Ovary (tissue), 9 donors: ENCODE data around the gene MAP2K5. TPM values are rescaled to one million over a fixed set of nuclear protein-coding genes. Genes with fewer than 3 reads are reported as not detected.

Experiments used
- DNase-seq, 5 donors: peaks; one replicate each; pipeline ENCODE4 v3.0.0-alpha.2; 2019 to 2020
- H3K27ac ChIP-seq, 2 donors: fragments of 200-600 bp; one replicate each; pipeline versions ENCODE4 v1.5.1 to v1.8.0; 2019 to 2022
- H3K27me3 ChIP-seq: fragments of 200-600 bp; one replicate; pipeline ENCODE4 v1.8.0; 2022
- H3K36me3 ChIP-seq: fragments of 200-600 bp; sonication (generic); one replicate; pipeline ENCODE4 v1.5.1; 2019
- H3K4me1 ChIP-seq: one replicate; pipeline ENCODE4 v1.8.1; 2013; ENCODE audit warnings: mild to moderate bottlenecking, moderate library complexity; ENCODE audit not compliant: insufficient read depth
- H3K4me3 ChIP-seq: fragments of 200-600 bp; sonication (generic); one replicate; pipeline ENCODE4 v1.5.1; 2017
- H3K9me3 ChIP-seq, 2 donors: fragments of 200-600 bp in 1 of 2; sonication (generic) in 1 of 2; one replicate each; pipeline versions ENCODE4 v1.5.1 to v1.8.1; 2013 to 2019; ENCODE audit warnings: mild to moderate bottlenecking in 1 of 2, moderate library complexity in 1 of 2
- EP300 ChIP-seq: sonication (generic); formaldehyde crosslinking; IDR thresholded peaks from one replicate; pipeline ENCODE4 v1.6.1; 2017; ENCODE audit warnings: antibody characterized with exemption
- POLR2A ChIP-seq: fragments of 450-650 bp; IDR thresholded peaks from one replicate; pipeline ENCODE4 v1.6.1; 2017; ENCODE audit warnings: antibody characterized with exemption, mild to moderate bottlenecking, moderate library complexity
- WGBS, 3 donors: extraction: QIAGEN DNeasy Blood & Tissue Kit in 1 of 3; methylation state at CpG; one replicate each; pipeline versions ENCODE4 v1.1.5 to v1.1.7; 2013 to 2017; 5-methylcytosine and 5-hydroxymethylcytosine counted together
- intact Hi-C, 4 donors: fragments of 100-400 bp; cut with DNase I; formaldehyde crosslinking; loops; one replicate each; pipeline versions ENCODE4 v1.11.0 to v1.15.1; 2022 to 2023
- polyA plus RNA-seq, 2 donors: library from polyadenylated mRNA; stranded (reverse); fragments of 200-250 nt in 1 of 2; fragments of 350-450 nt in 1 of 2; fragmentation: Illumina TruSeq in 1 of 2; extraction: RNeasy Lipid Tissue Mini Kit (QIAGEN cat#74804) in 1 of 2; gene quantifications; one replicate each; pipeline ENCODE4 v1.2.3, GENCODE V29; 2013 to 2014
- total RNA-seq, 7 donors: library from RNA; depleted of rRNA in 2 of 7; stranded (reverse); fragments of >200 nt in 2 of 7; fragmentation: NEBNext Ultra II Directional in 3 of 7; extraction: Animal tissue kit (Norgen Biotek cat#: 25700) in 3 of 7; gene quantifications; one replicate each; pipeline versions ENCODE4 v1.1.0 to v1.2.4, GENCODE V29; 2016 to 2023
- TF ChIP-seq, protein P1 (sequence below), 3 donors: fragments of 450-650 bp in 2 of 3; fragments of 200-600 bp in 1 of 3; IDR thresholded peaks; one replicate each; pipeline versions ENCODE4 v1.5.1 to v1.8.0; 2016 to 2022; ENCODE audit warnings: antibody characterized with exemption in 3 of 3, mild to moderate bottlenecking in 1 of 3
- donor health status: DM: no; HTN: no; CAD: no; lungs with moderate emphysema.
- donor health status: DM: no; HTN: no; CAD: no.
- donor health status: Bipolar disorder and iron deficiency.
- donor health status: DM: yes; HTN: yes; CAD: no.
- donor health status: DM: no; HTN: no; CAD: no.
- donor health status: DM: yes; HTN: yes; CAD: no.

Gene MAP2K5
- total and polyA plus RNA-seq, 9 donors, result 4.0 to 39.8 (median 23.2) TPM

- intact Hi-C loops, result no loop called here
- no peak overlapping the region for H3K4me3 ChIP-seq
- no peaks in the 10 kb centered on the region for H3K4me1 ChIP-seq
- H3K36me3 ChIP-seq, result no peaks in the 10 kb centered on the region
- TF ChIP-seq, protein P1, sequence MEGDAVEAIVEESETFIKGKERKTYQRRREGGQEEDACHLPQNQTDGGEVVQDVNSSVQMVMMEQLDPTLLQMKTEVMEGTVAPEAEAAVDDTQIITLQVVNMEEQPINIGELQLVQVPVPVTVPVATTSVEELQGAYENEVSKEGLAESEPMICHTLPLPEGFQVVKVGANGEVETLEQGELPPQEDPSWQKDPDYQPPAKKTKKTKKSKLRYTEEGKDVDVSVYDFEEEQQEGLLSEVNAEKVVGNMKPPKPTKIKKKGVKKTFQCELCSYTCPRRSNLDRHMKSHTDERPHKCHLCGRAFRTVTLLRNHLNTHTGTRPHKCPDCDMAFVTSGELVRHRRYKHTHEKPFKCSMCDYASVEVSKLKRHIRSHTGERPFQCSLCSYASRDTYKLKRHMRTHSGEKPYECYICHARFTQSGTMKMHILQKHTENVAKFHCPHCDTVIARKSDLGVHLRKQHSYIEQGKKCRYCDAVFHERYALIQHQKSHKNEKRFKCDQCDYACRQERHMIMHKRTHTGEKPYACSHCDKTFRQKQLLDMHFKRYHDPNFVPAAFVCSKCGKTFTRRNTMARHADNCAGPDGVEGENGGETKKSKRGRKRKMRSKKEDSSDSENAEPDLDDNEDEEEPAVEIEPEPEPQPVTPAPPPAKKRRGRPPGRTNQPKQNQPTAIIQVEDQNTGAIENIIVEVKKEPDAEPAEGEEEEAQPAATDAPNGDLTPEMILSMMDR (IDR thresholded peaks at IDR 0.05), result no peak
- TF ChIP-seq POLR2A, result no peak
- no peak for TF ChIP-seq EP300
- WGBS, 3 donors, result 95 to 100% (median 95%) methylated on average over 1 of the region's 1 CpG
- no peak overlapping the region for H3K27ac ChIP-seq
- no peaks in the 10 kb centered on the region for H3K27me3 ChIP-seq
- H3K9me3 ChIP-seq, result no peaks in the 10 kb centered on the region
- DNase-seq, result no peak
These were observed 16.7 kb downstream of the MAP2K5 start for GRCh38 chr15:67559158-67559557.

DNA sequence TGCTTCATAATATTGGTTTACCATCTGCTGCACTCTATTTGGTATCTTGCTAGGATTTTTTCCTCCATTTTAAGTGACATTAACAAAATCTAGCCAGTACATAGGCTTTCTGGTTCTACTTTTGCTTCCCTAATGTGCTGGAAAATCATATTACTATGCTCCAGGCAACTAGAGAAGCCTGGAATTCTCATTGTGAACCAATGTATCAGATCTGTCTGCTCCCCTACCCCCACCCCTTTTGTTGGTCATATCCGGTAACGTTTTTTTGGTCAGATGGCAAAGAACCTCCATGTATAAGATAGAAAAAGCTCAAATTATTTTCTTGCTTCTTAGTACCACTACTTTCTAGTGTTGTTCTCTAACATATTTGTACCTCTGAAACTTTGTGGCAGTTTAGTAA lies 17.1 kb downstream of the MAP2K5 start:
- H3K27me3 ChIP-seq, result no peaks in the 10 kb centered on the region
- H3K27ac ChIP-seq, result no peak overlapping the region
- TF ChIP-seq, protein P1 (IDR thresholded peaks at IDR 0.05), result no peak
- no peak for TF ChIP-seq POLR2A
- no peak for TF ChIP-seq EP300
- no peaks in the 10 kb centered on the region for H3K36me3 ChIP-seq
- no peaks in the 10 kb centered on the region for H3K4me1 ChIP-seq
- DNase-seq, result no peak
- intact Hi-C loops, result no loop called here
- WGBS, 3 donors, result 99 to 100% (median 99%) methylated on average over 2 of the region's 2 CpGs
- H3K4me3 ChIP-seq, result no peak overlapping the region
- no peaks in the 10 kb centered on the region for H3K9me3 ChIP-seq

DNA sequence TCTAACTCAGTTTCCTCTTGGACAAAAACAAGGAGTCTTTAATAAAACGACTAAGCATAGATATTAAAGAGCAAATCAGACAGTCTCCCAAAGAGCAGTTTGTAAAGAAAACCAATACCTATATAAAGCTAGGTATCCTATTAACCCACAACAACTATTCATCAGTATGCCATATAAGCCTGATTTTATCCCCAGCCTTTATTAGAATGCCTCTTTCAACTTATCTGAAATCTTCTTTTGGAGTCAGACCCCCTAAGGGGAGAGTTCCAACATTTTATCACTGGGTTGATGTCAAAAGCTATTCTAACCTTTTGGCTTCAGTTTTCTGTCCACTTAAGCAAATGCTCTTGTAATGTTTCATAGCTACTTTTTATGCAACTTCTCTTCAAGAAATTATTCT lies 17.8 kb downstream of the MAP2K5 start:
- Histone ChIP-seq H3K27ac (no peak overlapping the region), H3K4me1 (no peaks in the 10 kb centered on the region), H3K36me3 (no peaks in the 10 kb centered on the region), H3K9me3 (no peaks in the 10 kb centered on the region), H3K4me3 (no peak overlapping the region), H3K27me3 (no peaks in the 10 kb centered on the region)
- DNase-seq, result no peak
- intact Hi-C loops, result no loop called here
- 83 to 98% (median 86%) methylated on average over 1 of the region's 1 CpG for WGBS, 3 donors
- TF ChIP-seq POLR2A (no peak), EP300 (no peak)
- TF ChIP-seq, protein P1 (IDR thresholded peaks at IDR 0.05), result no peak

DNA sequence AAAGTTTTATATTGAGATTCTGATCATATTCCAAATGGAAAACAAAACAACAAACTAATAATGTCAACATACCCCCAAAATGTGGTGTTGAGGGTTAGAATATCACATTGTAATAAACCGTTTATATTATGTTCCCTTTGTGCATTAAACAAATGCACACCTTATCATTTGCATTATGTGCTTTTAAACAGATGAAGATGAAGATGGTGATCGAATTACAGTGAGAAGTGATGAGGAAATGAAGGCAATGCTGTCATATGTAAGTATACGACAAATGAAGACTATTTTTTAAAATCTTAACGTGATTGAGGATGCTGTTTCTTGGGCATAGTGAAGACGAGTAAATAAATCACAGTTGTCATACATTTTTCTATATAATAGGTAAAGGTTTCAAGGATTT lies 20.6 kb downstream of the MAP2K5 start:
- Histone ChIP-seq H3K4me3 (no peak overlapping the region), H3K9me3 (no peaks in the 10 kb centered on the region), H3K36me3 (no peaks in the 10 kb centered on the region), H3K27ac (no peak overlapping the region), H3K27me3 (no peaks in the 10 kb centered on the region), H3K4me1 (no peaks in the 10 kb centered on the region)
- TF ChIP-seq, protein P1 (IDR thresholded peaks at IDR 0.05), result no peak
- TF ChIP-seq POLR2A (no peak), EP300 (no peak)
- DNase-seq, result no peak
- 95 to 97% (median 96%) methylated on average over 5 of the region's 5 CpGs for WGBS, 3 donors
- intact Hi-C loops, result no loop called here
